NCI-H345 treated with DMSO at 0.1 percent for 48 hours (cell line): Measurements from ENCODE around the gene FRMD8.
"Not testable (repeated sequence)": the region's sequence is repeated elsewhere in the genome, so short reads cannot be mapped to it uniquely, and the experiment has no call there.

Source experiments
- DNase-seq: peaks from one replicate; lab custom pipeline; 2025; ENCODE audit not compliant: unreplicated experiment; lab: John Stamatoyannopoulos, UW

The FRMD8 gene

GRCh38 chr11:65434667-65435410 lies 48.4 kb downstream of the FRMD8 start:
- no peak for DNase-seq

- DNase-seq = no peak
Measured at GRCh38 chr11:65435411-65435931, 49.0 kb downstream of the FRMD8 start.

GRCh38 chr11:65435981-65436411 lies 49.6 kb downstream of the FRMD8 start:
- no peak for DNase-seq

GRCh38 chr11:65436412-65437032 lies 50.1 kb downstream of the FRMD8 start:
- DNase-seq = no peak

- no peak for DNase-seq
Measured at GRCh38 chr11:65437436-65438227, 51.2 kb downstream of the FRMD8 start.

GRCh38 chr11:65438257-65439151 lies 52.1 kb downstream of the FRMD8 start:
- no peak for DNase-seq

- no peak for DNase-seq
Measured at GRCh38 chr11:65439331-65440181, 53.1 kb downstream of the FRMD8 start.

- DNase-seq = no peak
Measured at GRCh38 chr11:65440831-65441499, 54.5 kb downstream of the FRMD8 start.

GRCh38 chr11:65442842-65443331 lies 56.5 kb downstream of the FRMD8 start:
- no peak for DNase-seq

GRCh38 chr11:65444314-65445051 lies 58.0 kb downstream of the FRMD8 start:
- no peak for DNase-seq

- no peak for DNase-seq
Measured at GRCh38 chr11:65445101-65445603, 58.7 kb downstream of the FRMD8 start.

- DNase-seq = no peak
Measured at GRCh38 chr11:65445604-65446445, 59.4 kb downstream of the FRMD8 start.

- DNase-seq = no peak
Measured at GRCh38 chr11:65446446-65447277, 60.2 kb downstream of the FRMD8 start.

GRCh38 chr11:65448074-65448417 lies 61.6 kb downstream of the FRMD8 start:
- DNase-seq = no peak

- no peak for DNase-seq
Measured at GRCh38 chr11:65448418-65449105, 62.1 kb downstream of the FRMD8 start.

- not testable (repeated sequence) for DNase-seq
Measured at GRCh38 chr11:65451301-65451700, 64.9 kb downstream of the FRMD8 start.
